ENCODE results near the gene VCAN. TPM values are rescaled to one million over a fixed set of nuclear protein-coding genes. Genes with fewer than 3 reads are reported as not detected.
A peak's percentile ranks its signal among the peaks of the same experiment; 100 is the strongest.

Gene VCAN
- polyA plus RNA-seq, 3 donors from 2014 or later: 0.86 to 5.4 (median 1.6) TPM

GRCh38 chr5:83556190-83556589, 84.6 kb downstream of the VCAN start:
- no peaks in the 10 kb centered on the region for H3K9me3 Mint-ChIP-seq
- H3K27me3 Mint-ChIP-seq (ENCODE audit: low read depth in 3 of 3): no peaks in the 10 kb centered on the region
- H3K36me3 Mint-ChIP-seq: no peaks in the 10 kb centered on the region
- no peak overlapping the region for H3K27ac Mint-ChIP-seq
- no peak overlapping the region for H3K4me3 Mint-ChIP-seq
- no peak for DNase-seq
- H3K4me1 Mint-ChIP-seq: no peaks in the 10 kb centered on the region

- H3K4me3 Mint-ChIP-seq: no peak overlapping the region
- no peaks in the 10 kb centered on the region for H3K27me3 Mint-ChIP-seq (ENCODE audit: low read depth in 3 of 3)
- H3K27ac Mint-ChIP-seq: no peak overlapping the region
- H3K36me3 Mint-ChIP-seq: no peaks in the 10 kb centered on the region
- no peaks in the 10 kb centered on the region for H3K4me1 Mint-ChIP-seq
- no peaks in the 10 kb centered on the region for H3K9me3 Mint-ChIP-seq
- DNase-seq: no peak
Measured at GRCh38 chr5:83559118-83559785, 87.7 kb downstream of the VCAN start.

GRCh38 chr5:83562071-83562606, 90.6 kb downstream of the VCAN start:
- Mint-ChIP-seq H3K27me3 (ENCODE audit: low read depth in 3 of 3) (no peaks in the 10 kb centered on the region), H3K4me3 (no peak overlapping the region), H3K9me3 (no peaks in the 10 kb centered on the region), H3K27ac (no peak overlapping the region), H3K36me3 (no peaks in the 10 kb centered on the region), H3K4me1 (no peaks in the 10 kb centered on the region)
- no peak for DNase-seq

- Mint-ChIP-seq H3K4me3 (no peak overlapping the region), H3K27ac (no peak overlapping the region), H3K27me3 (ENCODE audit: low read depth in 3 of 3) (no peaks in the 10 kb centered on the region), H3K9me3 (no peaks in the 10 kb centered on the region), H3K4me1 (peaks cover 0 to under 1% of the 10 kb centered on the region in 2 donors), H3K36me3 (no peaks in the 10 kb centered on the region)
- DNase-seq: no peak
Measured at GRCh38 chr5:83562791-83563557, 91.4 kb downstream of the VCAN start.

GRCh38 chr5:83563631-83564030, 92.1 kb downstream of the VCAN start:
- Mint-ChIP-seq H3K9me3 (no peaks in the 10 kb centered on the region), H3K36me3 (no peaks in the 10 kb centered on the region), H3K4me3 (no peak overlapping the region), H3K27me3 (ENCODE audit: low read depth in 3 of 3) (no peaks in the 10 kb centered on the region), H3K27ac (no peak overlapping the region), H3K4me1 (peaks cover 0 to 7% of the 10 kb centered on the region in 2 donors)
- no peak for DNase-seq

- no peak overlapping the region for H3K27ac Mint-ChIP-seq
- peak; percentile 7 to 17 (median 14) for DNase-seq
Measured at GRCh38 chr5:83564069-83564749, 92.7 kb downstream of the VCAN start.

GRCh38 chr5:83567741-83568140, 96.2 kb downstream of the VCAN start:
- no peak for DNase-seq
- Mint-ChIP-seq H3K4me1 (peaks cover 0 to 7% of the 10 kb centered on the region in 2 donors), H3K27ac (no peak overlapping the region), H3K27me3 (ENCODE audit: low read depth in 3 of 3) (peaks cover 0 to 3% (median 0%) of the 10 kb centered on the region in 3 donors), H3K9me3 (no peaks in the 10 kb centered on the region), H3K4me3 (no peak overlapping the region), H3K36me3 (no peaks in the 10 kb centered on the region)

More at GRCh38 chr5:83564069-83564749, 92.7 kb downstream of the VCAN start:
- Mint-ChIP-seq H3K4me1 (peaks cover 0 to 7% of the 10 kb centered on the region in 2 donors), H3K27me3 (ENCODE audit: low read depth in 3 of 3) (no peaks in the 10 kb centered on the region), H3K36me3 (no peaks in the 10 kb centered on the region), H3K9me3 (no peaks in the 10 kb centered on the region), H3K4me3 (no peak overlapping the region)

- peaks cover 0 to 7% of the 10 kb centered on the region in 2 donors for H3K4me1 Mint-ChIP-seq
- DNase-seq: no peak
- H3K27ac Mint-ChIP-seq: no peak overlapping the region
- no peak overlapping the region for H3K4me3 Mint-ChIP-seq
- peaks cover 0 to 3% (median 0%) of the 10 kb centered on the region in 3 donors for H3K27me3 Mint-ChIP-seq (ENCODE audit: low read depth in 3 of 3)
- H3K9me3 Mint-ChIP-seq: no peaks in the 10 kb centered on the region
- no peaks in the 10 kb centered on the region for H3K36me3 Mint-ChIP-seq
Measured at GRCh38 chr5:83568186-83568585, 96.6 kb downstream of the VCAN start.

- peaks cover 0 to 7% of the 10 kb centered on the region in 2 donors for H3K4me1 Mint-ChIP-seq
- H3K4me3 Mint-ChIP-seq: no peak overlapping the region
- H3K9me3 Mint-ChIP-seq: no peaks in the 10 kb centered on the region
- DNase-seq: no peak
- no peak overlapping the region for H3K27ac Mint-ChIP-seq
- H3K36me3 Mint-ChIP-seq: no peaks in the 10 kb centered on the region
- H3K27me3 Mint-ChIP-seq (ENCODE audit: low read depth in 3 of 3): peaks cover 0 to 3% (median 0%) of the 10 kb centered on the region in 3 donors
Measured at GRCh38 chr5:83570916-83571315, 99.4 kb downstream of the VCAN start.

- Mint-ChIP-seq H3K4me3 (no peak overlapping the region), H3K27ac (no peak overlapping the region), H3K9me3 (no peaks in the 10 kb centered on the region), H3K36me3 (no peaks in the 10 kb centered on the region), H3K27me3 (ENCODE audit: low read depth in 3 of 3) (peaks cover 0 to 3% (median 0%) of the 10 kb centered on the region in 3 donors), H3K4me1 (peaks cover 0 to 7% of the 10 kb centered on the region in 2 donors)
- DNase-seq: no peak
Measured at GRCh38 chr5:83572271-83572670, 100.7 kb downstream of the VCAN start.

GRCh38 chr5:83576341-83576740, 104.8 kb downstream of the VCAN start:
- Mint-ChIP-seq H3K9me3 (peaks cover 0 to 3% (median 0%) of the 10 kb centered on the region in 6 donors), H3K27ac (no peak overlapping the region), H3K4me3 (no peak overlapping the region), H3K36me3 (no peaks in the 10 kb centered on the region), H3K4me1 (no peaks in the 10 kb centered on the region), H3K27me3 (ENCODE audit: low read depth in 3 of 3) (no peaks in the 10 kb centered on the region)
- no peak for DNase-seq

- DNase-seq: no peak
- Mint-ChIP-seq H3K9me3 (peaks cover 0 to 3% (median 0%) of the 10 kb centered on the region in 6 donors), H3K4me3 (no peak overlapping the region), H3K36me3 (no peaks in the 10 kb centered on the region), H3K27me3 (ENCODE audit: low read depth in 3 of 3) (no peaks in the 10 kb centered on the region), H3K27ac (no peak overlapping the region), H3K4me1 (no peaks in the 10 kb centered on the region)
Measured at GRCh38 chr5:83577036-83577636, 105.6 kb downstream of the VCAN start.

GRCh38 chr5:83583859-83584258, 112.3 kb downstream of the VCAN start:
- no peak for DNase-seq
- Mint-ChIP-seq H3K4me3 (no peak overlapping the region), H3K4me1 (no peaks in the 10 kb centered on the region), H3K9me3 (peaks cover 0 to 7% (median 0%) of the 10 kb centered on the region in 6 donors), H3K36me3 (no peaks in the 10 kb centered on the region), H3K27ac (no peak overlapping the region), H3K27me3 (ENCODE audit: low read depth in 3 of 3) (peaks cover 0 to 1% (median 1%) of the 10 kb centered on the region in 3 donors)

Measured in immature natural killer cell (primary cell).